ENCODE data around the gene MPST.
A peak's percentile ranks its signal among the peaks of the same experiment; 100 is the strongest.
"Not testable (repeated sequence)": the region's sequence is repeated elsewhere in the genome, so short reads cannot be mapped to it uniquely, and the experiment has no call there.

The MPST gene

DNA sequence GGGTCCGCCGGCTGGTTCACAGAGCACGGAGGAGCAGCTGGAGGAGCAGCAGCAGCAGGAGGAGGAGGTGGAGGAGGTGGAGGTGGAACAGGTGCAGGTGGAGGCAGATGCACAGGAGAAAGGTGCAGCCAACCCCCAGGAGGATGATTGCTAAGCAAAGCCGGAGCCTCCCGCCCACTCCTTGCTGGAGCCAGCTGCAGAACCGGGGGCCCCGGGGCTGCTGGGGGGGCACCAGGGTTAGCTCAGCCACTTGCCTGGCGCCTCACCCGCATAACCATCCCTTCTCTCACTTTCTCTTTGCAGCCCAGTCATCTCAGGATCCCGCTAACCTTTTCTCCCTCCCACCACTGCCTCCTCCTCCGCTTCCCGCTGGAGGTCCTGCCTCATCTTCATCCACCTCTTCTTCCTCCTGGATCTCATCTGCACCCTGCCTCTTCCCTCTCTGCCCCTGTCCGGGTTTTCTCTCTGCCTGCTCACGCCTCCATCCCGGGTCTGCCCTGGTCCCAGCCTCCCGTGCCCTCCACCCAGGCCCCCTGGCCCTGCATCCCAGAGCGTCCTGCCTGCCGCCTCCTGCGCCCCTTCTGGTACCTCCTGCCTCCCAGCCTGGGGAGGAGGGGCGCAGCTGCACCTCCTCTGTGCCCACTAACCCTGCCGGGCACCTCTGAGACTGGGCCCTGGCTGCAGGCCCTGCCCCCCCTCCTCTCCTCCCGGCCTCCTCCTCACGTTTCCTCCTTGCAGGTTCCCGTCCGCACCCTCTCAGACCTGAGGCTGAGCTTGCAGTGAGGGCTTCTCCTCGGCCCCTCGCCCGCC, 41.5 kb downstream of the MPST start:
- peak; percentile 55 to 64 for DNase-seq (ENCODE audit: low read depth in 2 of 2)

DNA sequence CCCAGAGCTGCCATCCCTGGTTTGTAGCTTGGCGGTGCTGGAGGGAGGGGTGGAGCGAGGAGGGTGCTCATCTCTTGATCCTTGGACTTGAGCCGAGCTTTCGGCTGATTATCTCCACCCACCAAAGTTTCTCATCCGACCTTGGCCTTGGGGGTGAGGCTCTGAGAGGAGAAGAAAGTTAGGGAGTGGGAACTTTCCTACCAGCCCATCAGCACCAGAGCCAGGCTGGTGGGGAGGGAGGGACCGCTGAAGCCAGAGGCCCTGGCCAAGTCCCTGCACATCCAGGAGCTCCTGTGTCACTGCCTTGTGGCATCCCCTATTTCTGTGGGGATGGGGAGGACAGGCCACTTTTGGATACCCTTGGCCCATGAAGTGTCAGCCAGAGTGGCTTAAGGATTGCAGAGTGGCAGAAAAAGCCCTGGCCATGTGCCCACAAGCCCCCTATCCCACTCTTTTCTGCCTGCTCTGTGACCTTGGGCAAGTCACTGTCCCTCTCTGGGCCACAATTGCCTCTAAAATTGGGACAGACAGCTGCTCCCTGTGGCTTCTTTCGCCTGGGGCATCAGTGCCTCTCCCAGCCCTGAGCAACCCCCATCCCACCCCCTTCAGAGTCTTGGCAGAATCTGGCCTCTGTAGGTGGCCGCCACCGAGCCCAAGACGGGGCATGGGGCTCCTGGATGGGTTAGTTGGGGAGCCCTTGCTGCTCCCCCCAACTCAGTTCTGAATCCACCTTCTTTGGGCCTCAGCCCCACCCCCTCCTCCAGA, 42.3 kb downstream of the MPST start:
- no peak for DNase-seq (ENCODE audit: low read depth in 2 of 2)

DNA sequence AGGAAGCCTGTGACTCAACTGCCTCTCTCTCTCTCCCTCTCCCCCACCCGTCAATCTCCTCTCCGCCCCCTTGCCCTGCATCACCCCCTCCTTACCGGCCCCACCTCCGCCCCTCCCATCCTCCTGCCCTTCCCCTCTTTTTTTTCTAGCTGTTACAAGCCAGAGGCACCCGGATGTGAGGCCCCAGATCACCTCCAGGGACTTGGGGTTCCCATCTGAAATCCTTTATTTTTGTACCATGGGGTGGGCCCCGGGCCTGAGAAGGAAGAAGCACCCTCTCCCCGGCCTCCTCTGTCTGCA, 42.8 kb downstream of the MPST start:
- DNase-seq (ENCODE audit: low read depth in 2 of 2): no peak

DNA sequence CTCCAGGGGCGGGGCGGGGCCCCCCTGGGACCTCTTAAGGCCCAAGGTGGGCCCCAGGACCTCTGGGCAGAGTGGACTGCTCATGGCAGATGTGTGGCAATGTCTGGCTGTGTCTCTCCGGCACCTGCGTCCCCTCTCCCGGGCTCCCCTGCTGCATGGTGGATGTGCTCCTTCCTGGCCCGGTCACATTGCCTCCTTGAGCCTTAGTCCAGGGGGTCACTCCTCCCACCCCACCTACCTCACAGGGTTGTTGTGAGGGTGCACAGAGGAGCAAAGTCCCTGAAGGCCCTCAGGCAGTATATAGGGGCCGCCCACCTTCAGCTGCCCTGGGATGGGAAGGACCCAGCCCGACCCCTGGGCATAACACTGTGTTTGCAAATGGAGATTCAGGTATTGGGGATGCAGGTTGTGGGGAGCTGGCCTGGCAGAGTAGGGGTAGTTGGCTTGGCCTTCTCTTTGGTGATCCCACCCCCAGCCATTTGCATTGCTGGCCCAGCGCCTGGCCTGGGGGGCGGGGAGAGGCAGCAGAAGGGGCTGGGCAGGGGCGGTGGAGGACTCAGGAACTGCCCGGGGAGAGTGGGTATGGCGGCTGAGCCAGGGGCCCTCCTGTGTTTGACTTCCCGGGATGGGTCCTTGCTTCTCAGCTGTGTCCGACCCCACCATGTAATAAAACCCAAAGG, 43.3 kb downstream of the MPST start:
- DNase-seq (ENCODE audit: low read depth in 2 of 2): no peak

DNA sequence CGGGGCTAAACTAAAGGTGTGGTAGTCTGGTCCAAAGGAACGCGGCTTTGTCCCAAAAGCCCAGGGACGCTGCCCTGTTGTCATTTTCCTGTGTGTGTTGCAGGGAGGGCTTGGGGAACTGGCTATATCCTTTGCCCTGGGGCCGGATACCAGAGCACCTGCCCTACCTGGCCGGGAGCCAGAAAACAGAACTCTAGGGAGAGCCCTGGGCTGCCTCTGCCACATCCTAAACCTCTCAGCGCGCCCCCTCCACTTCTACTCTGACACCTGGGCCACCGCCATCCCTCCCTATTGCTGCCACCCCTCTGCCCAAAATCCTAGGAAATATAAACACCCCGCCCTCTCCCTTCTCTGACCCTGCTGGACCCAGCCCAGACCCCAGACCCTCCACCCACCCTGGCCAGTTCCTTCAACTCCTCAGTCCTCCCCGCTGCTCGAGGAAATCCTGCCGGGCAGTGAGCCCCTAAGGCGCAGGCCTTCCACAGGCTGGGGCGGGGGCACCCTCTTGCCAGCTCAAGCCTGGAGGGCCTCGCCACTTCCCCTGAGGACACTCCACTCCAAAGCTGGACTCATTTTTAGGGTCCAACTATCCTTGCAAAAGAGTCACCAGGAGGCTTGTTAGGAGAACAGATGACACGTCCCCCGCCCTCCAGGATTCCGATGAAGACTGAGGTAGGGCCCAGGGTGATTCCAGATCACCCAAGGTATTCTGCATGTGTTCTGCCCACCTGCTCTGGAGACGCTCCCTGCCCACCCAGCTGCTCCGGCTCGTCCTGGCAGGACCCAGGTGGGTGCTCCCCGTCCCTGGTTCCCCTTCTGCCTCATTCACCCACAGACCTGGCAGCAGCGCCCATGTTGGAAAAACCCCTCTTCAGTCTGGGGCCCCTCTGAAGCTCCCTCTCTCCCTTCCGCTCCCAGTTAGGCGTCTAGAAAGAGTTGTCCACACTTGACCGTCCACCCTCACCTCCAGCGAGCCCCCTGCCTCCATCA, 44.2 kb downstream of the MPST start:
- DNase-seq (ENCODE audit: low read depth in 2 of 2): no peak

DNA sequence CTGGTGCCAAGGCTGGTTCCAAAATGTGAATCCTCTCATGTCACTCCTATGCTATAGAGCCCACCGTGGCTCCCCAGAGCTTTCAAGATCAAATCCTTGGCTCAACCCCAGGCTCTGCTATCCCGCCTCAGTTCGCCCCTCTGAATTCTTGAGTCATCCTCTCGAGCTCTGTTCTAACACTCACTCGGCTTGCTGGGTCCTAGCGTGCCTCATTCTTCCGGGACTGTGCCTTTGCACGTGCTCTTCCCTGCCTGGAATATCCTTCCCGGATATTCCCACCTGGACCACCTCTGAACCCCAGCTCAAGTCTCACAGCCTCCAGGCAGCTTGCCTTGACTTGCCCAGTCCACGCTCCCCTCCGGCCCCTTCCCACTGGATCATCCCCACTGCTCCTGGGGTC, 45.0 kb downstream of the MPST start:
- no peak for DNase-seq (ENCODE audit: low read depth in 2 of 2)

DNA sequence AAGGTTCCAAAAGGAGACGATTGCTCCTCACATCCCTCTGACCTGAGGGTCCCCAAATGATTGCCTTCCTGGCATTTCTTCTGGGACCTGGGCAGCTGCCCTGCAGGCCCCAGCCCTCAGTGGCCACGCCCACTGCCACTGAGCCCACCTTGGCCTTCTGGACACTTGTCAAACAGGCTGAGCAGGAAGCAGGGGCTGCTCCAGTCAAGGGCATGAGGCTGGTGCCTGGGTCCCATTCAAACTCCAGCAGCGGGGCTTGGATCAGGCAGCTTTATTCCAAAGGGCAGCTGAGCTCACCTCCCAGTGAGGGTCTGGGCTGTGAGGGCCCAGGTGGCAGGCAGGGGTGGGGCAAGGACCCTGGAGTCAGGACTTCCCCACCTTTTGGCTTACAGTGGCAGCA, 45.6 kb downstream of the MPST start:
- no peak for DNase-seq (ENCODE audit: low read depth in 2 of 2)

DNA sequence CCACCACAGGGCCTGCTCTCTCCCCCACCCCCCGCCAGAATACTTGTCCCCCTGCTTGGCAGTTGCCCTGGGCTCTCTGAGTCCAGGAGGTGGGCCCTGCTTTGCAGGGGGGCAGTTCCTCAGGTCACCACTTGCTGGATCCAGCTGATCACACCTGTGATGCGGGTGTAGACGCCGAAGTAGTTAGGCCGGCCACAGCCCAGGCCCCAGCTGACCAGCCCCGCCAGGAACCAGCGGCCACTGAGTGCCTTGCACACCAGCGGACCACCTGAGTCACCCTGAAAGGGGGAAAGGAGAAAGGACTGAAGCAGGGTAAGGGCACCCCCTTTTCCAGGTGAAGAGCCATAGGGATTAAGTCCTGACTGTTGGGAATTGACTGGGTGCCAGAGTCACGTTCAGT, 46.4 kb downstream of the MPST start:
- DNase-seq (ENCODE audit: low read depth in 2 of 2): no peak

DNA sequence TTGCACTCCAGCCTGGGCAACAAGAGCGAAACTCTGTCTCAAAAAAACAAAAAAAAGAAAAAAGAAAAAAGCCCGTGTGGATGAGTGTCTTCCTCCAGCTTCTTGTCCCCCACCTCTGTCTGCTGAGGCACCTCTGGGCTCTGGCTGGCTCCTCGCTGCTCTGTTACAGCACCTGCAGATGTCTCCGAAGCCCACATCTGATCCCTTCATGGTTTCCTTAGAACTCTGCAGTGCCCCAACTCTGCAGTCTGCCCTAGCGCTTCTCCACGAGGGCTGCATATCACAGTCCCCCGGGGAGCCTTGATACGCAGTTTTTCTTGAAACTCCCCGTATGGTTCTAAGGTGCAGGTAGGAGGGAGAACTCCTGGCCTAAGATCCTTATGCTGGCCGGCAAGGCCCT, 47.9 kb downstream of the MPST start:
- DNase-seq (ENCODE audit: low read depth in 2 of 2): no peak

DNA sequence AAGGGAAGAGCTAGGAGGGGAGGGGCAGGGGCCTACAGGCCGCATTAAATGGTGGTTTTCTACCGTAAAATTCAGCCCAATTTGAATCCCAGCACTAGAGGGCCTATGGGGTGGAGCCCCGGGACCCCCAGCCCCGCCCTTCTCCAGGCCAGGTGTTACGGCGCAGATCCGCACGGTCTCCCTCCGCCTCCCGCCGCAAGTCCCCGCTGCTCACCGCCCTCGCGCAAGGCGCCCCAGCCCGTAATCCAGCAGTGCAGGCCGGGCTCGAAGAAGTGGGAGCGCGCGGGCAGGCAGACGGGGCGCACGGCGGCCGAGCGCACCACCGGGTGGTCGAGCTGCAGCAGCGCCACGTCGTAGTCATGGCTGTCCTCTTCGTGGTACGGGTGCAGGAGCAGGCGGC, 49.3 kb downstream of the MPST start:
- no peak for DNase-seq (ENCODE audit: low read depth in 2 of 2)

DNA sequence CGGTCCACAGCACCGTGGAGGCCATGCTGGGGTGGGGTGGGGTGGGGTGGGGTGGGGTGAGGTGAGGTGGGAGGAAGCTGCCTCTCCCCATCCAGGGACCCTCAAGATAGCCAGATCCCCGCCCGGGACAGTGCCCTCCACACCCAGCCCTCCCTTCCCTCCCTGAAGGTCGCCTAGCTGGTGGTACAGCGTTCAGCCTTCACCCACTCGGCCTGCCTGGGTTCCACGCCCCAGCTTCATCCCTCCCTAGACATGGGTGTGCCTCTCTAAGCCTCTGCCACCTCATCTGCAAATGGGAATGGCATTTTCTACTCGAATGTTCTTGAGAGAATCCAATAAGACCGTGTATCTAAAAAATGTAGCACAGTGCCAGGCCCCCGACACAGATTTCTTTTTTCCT, 49.8 kb downstream of the MPST start:
- no peak for DNase-seq (ENCODE audit: low read depth in 2 of 2)

DNA sequence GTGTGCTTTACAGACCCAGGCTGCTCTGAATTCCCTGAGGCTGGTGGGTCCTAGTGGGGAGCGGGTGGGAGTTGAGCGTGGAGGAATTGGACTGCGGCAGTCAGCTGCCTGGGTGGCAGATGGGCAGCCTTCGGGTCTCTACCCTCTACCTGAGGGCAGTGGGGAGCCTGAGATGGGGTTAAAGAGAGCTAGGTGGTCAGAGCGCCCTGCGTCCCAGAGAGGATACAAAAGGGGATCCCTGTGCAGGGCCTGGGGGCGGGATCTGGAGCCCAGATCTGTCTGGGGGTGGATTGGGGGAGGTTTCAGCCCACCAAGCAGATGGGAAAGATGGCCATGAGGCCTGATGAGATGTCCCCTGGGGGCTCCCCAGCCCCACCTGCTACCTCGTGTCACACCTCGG, 50.2 kb downstream of the MPST start:
- no peak for DNase-seq (ENCODE audit: low read depth in 2 of 2)

DNA sequence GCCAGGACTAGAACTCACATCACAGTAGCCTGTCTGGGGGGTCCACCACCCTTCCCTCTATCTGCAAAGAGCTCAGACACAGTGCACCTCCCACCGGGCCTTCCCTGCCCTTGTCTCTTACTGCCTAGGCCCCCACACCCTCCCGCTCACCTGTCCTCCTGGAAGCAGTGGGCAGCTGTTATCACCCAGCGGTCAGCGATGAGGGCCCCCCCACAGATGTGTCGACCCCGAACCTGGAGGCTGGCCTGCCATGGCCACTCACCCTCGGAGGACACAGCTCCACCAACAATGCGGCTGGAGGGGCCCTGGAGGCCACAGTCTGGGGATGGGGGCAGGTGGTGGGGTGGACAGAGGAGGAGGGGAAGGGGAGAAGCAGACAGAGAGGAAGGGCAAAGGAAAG, 50.8 kb downstream of the MPST start:
- no peak for DNase-seq (ENCODE audit: low read depth in 2 of 2)

DNA sequence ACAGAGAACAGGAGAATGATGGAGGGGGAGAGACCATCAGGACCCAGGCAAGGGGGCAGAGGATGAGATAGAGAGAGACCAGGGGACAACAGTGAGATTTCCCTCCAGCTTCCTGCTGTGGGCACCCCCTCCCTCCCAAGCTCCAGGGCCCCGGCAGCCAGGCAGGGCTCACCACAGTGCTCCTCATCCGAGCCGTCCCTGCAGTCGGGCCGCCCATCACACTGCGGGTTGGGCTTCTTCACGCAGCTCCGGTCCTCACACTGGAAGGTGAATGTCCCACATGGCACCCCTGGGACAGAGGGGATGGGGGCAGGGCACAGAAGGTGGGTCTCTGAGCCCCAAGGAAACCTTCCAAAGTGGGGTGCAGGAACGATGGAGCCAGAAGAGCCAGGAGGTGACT, 51.2 kb downstream of the MPST start:
- DNase-seq (ENCODE audit: low read depth in 2 of 2): no peak

DNA sequence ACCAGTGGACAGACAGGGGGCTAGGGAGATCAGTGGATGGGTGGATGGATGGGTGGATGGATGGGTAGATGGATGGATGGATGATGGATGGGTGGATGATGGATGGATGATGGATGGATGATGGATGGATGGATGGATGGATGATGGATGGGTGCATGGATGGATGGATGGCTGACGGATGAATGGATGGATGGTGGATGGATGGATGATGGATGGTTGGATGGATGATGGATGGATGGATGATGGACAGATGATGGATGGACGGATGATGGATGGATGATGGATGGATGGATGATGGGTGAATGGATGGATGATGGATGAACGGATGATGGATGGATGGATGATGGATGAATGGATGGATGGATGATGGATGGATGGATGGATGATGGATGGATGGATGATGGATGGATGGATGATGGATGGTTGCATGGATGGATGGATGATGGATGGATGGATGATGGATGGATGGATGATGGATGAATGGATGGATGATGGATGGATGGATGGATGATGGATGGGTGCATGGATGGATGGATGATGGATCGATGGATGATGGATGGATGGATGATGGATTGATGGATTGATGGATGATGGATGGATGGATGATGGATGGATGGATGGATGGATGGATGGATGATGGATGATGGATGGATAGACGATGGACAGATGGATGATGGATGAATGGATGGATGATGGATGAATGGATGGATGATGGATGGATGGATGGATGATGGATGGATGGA, 52.5 kb downstream of the MPST start:
- not testable (repeated sequence) for DNase-seq (ENCODE audit: low read depth in 2 of 2)

DNA sequence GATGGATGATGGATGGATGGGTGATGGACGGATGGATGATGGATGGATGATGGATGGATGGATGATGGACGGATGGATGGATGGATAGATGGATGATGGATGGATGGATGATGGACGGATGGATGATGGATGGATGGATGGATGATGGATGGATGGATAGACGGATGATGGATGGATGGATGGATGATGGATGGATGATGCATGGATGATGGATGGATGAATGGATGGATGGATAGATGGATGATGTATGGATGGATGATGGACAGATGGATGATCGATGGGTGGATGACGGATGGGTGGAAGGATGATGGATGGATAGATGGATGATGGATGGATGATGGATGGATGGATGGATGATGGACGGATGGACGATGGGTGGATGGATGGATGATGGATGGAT, 53.1 kb downstream of the MPST start:
- no peak for DNase-seq (ENCODE audit: low read depth in 2 of 2)

DNA sequence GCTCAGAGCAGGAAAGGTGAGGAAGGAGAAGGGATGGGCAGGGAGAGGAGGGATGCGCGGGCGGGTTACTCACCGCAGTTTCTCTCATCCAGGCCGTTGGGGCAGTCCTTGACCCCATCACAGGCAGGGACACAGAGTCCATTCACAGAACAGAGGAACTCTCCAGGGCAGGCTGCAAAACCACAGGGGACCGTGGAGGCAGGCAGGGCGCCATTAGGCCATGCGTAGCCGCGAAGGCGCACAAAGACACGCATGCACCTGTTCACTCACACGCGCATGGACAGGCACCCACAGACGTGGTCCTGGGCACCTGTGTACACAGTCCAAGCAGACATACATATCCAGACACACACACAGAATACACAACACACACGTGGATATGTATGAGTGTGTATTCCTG, 55.0 kb downstream of the MPST start:
- no peak for DNase-seq (ENCODE audit: low read depth in 2 of 2)

DNA sequence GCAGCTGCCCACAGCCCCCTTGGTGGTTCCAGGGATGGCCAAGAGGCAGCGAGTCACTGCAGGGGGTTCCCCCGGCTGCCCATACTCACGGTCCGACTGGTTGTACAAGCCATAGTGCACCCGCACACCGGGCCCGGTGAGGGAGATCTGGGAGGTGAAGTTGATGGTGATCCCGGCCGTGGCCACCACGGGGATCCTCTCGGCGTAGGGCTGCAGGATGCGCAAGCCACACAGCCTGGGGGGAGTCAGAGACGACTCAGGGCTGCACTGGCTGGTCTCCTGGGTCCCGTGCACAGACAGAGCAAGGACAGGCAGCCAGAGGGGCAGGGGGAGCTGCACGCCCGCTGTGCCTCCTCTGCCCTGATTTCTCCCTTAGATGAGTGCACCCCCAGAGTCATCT, 55.5 kb downstream of the MPST start:
- no peak for DNase-seq (ENCODE audit: low read depth in 2 of 2)

DNA sequence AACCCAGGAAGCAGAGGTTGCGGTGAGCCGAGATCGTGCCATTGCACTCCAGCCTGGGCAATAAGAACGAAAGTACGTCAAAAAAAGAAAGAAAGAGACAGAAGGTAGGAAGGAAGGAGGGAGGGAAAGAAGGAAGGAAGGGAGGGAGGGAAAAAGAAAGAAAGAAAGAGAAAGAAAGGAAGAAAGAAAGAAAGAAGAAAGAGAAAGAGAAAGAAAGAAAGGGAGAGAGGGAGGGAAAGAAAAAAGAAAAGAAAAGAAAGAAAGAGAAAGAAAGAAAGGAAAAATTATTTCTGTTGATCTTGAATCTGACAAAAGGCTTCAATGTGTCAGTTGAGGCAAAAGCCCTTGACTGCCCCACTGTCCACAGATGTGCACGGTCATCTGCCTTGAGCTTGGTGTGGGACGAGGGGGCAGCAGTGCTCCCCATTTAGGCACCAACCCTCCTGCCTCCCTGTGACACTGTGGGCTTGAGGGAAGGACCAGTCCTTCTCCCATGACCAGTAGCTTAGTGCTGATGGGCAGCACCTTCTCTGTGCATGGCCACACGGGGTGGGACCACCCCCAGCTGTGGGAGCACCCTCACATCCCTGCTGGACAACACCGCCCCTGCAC, 56.4 kb downstream of the MPST start:
- no peak for DNase-seq (ENCODE audit: low read depth in 2 of 2)

DNA sequence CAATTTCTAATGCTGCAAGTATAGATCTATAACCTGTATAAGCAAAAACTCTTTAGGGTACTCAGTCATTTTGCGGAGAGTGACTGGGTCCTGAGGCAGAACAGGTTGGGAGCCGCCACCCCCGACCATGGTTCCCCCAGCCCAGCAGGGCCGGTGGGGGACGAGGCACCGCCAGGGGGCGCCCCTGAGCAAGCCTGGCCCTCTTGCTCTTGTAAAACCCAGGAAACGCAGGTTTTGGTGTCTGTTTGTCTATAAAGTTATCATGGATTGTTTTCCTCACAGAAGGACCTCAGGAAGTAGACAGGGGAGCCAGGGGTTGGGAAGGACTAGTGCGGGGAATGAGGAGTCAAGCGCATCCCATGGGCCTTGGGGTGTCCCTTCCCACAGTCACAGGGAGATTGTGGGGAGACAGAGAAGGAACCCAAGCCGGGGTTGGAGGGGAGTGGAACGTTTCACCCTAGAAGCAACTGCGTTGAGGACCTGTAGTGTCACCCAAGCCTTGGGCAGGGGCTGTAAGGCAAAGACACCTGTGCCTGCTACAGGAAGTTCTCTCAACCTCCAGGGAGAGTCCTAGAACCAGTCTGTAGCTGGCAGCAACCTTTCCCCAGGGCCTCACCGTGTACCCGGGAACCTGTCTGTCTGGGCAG, 58.4 kb downstream of the MPST start:
- DNase-seq (ENCODE audit: low read depth in 2 of 2): peak; percentile 84 to 95

Data from stimulated activated CD4-positive, alpha-beta T cell treated with anti-CD3 and anti-CD28 coated beads, Interleukin-4, amount 100 ng/mL, for 48 hours (primary cell).